GM23248 (cell line): ENCODE data around the gene ZNF710. TPM values are rescaled to one million over a fixed set of nuclear protein-coding genes. Genes with fewer than 3 reads are reported as not detected.

Experiments
- DNase-seq: peaks from one replicate; pipeline ENCODE4 v3.0.0-alpha.2; 2015
- H2AFZ ChIP-seq: fragments of 200-600 bp; sonication (generic); 2 replicates; pipeline ENCODE4 v1.6.1; 2016; ENCODE audit warnings: antibody characterized with exemption
- H3F3A ChIP-seq: fragments of 200-600 bp; sonication (generic); 2 replicates; pipeline ENCODE4 v1.6.1; 2016; ENCODE audit warnings: mild to moderate bottlenecking, antibody characterized with exemption, mixed run types; ENCODE audit not compliant: insufficient read depth
- H3K27ac ChIP-seq: fragments of 200-600 bp; sonication (generic); 2 replicates; pipeline ENCODE4 v1.5.1; 2016; ENCODE audit warnings: mild to moderate bottlenecking
- H3K27me3 ChIP-seq: fragments of 200-600 bp; sonication (generic); replicated peaks from 2 replicates; pipeline ENCODE4 v1.6.1; 2016; ENCODE audit warnings: mild to moderate bottlenecking; ENCODE audit not compliant: insufficient read depth
- H3K36me3 ChIP-seq: fragments of 200-600 bp; sonication (generic); 2 replicates; pipeline ENCODE4 v1.6.1; 2016; ENCODE audit warnings: low read depth, mild to moderate bottlenecking
- H3K4me1 ChIP-seq: fragments of 200-600 bp; sonication (generic); 2 replicates; pipeline ENCODE4 v1.6.1; 2016; ENCODE audit warnings: mild to moderate bottlenecking; ENCODE audit not compliant: insufficient read depth
- H3K4me2 ChIP-seq: fragments of 200-600 bp; sonication (generic); one replicate; pipeline ENCODE4 v1.6.1; 2016; ENCODE audit warnings: mild to moderate bottlenecking; ENCODE audit not compliant: unreplicated experiment
- H3K4me3 ChIP-seq: fragments of 200-600 bp; sonication (generic); 2 replicates; pipeline ENCODE4 v1.5.1; 2016; ENCODE audit warnings: mild to moderate bottlenecking
- H3K79me2 ChIP-seq: fragments of 200-600 bp; sonication (generic); 2 replicates; pipeline ENCODE4 v1.6.1; 2016; ENCODE audit warnings: mild to moderate bottlenecking; ENCODE audit not compliant: insufficient read depth
- H3K9ac ChIP-seq: fragments of 200-600 bp; sonication (generic); 2 replicates; pipeline ENCODE4 v1.6.1; 2016; ENCODE audit warnings: mild to moderate bottlenecking
- H3K9me2 ChIP-seq: fragments of 200-600 bp; sonication (generic); 2 replicates; pipeline ENCODE4 v1.6.1; 2016; ENCODE audit warnings: mixed run types, mild to moderate bottlenecking, moderate library complexity; ENCODE audit not compliant: insufficient read depth
- H3K9me3 ChIP-seq: fragments of 200-600 bp; sonication (generic); one replicate; pipeline ENCODE4 v1.6.1; 2017; ENCODE audit warnings: low read depth
- H4K20me1 ChIP-seq: fragments of 200-600 bp; sonication (generic); 2 replicates; pipeline ENCODE4 v1.6.0; 2016; ENCODE audit not compliant: insufficient read depth
- EZH2 ChIP-seq: fragments of 200-600 bp; sonication (generic); IDR thresholded peaks from 2 replicates; pipeline ENCODE4 v1.6.1; 2018; ENCODE audit warnings: antibody characterized with exemption, mild to moderate bottlenecking; ENCODE audit not compliant: insufficient read depth, poor library complexity, severe bottlenecking
- EZH2phosphoT487 ChIP-seq: fragments of 200-600 bp; sonication (generic); IDR thresholded peaks from 2 replicates; pipeline ENCODE4 v1.6.1; 2018; ENCODE audit warnings: antibody characterized with exemption, moderate library complexity, mild to moderate bottlenecking, low read depth; ENCODE audit not compliant: insufficient read depth
- WGBS, 2 experiments: methylation state at CpG; one replicate each; pipeline ENCODE4 v1.1.6; 2015 to 2017; ENCODE audit warnings: low lambda C conversion rate in 2 of 2, low coverage in 1 of 2; ENCODE audit errors: missing lambda C conversion rate in 2 of 2; 5-methylcytosine and 5-hydroxymethylcytosine counted together
- in situ Hi-C: fragments of 300-500 bp; cut with MboI; formaldehyde crosslinking; loops from 2 replicates; pipeline ENCODE4 v1.15.0; 2020
- polyA plus RNA-seq: library from polyadenylated mRNA; unstranded; fragments of >200 nt; fragmentation: Nextera tagmentation; extraction: Ambion mirVana; gene quantifications from 2 replicates; pipeline ENCODE4 v1.2.1, GENCODE V29; 2016
- total RNA-seq: library from RNA; depleted of rRNA; stranded (reverse); fragments of >200 nt; shearing (Covaris generic); gene quantifications from 2 replicates; pipeline ENCODE4 v1.2.3, GENCODE V29; 2014

Gene ZNF710
- total and polyA plus RNA-seq, 2 experiments from 2014 or later: 2.9 to 12.0 TPM

DNA sequence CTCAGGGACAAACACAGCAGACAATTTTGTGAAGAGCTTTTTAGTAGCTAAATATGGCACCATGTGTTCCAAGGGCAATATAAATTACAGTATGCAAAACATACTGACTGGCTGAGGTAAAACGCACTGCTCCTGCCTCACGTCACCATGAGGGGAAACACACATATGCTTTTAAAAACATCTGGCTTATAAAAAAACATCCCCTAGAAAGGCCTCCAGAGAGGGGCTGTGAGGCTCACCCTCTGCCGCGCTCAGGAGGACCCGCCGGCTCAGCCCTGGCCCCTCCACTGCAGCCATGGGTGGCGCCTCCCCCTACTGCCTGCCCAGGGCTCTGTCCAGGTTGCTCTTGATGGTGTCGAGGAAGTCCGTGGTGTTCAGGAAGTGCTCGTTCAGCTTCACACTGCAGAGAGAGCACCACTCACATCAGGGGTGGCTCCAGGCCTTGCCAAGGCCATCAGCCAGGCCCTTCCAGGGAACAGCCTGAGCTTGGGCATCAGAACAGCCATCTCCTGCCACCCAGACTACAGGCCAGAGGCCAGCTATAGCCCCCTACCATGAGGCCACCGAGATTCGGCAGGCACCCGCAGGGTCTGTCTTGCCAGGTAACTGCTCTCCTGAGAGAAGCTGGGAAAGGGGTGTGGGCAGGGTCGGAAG is 83.0 kb downstream of the ZNF710 start:
- TF ChIP-seq EZH2phosphoT487: no peak
- no peak for TF ChIP-seq EZH2
- Histone ChIP-seq H3K79me2 (no peaks in the 10 kb centered on the region), H4K20me1 (no peaks in the 10 kb centered on the region), H3K9ac (no peak overlapping the region), H3F3A (no peaks in the 10 kb centered on the region), H3K36me3 (peaks cover 4% of the 10 kb centered on the region; the same call in 1 of the 2 replicates), H3K9me3 (no peaks in the 10 kb centered on the region), H3K4me2 (no peak overlapping the region), H2AFZ (no peak overlapping the region), H3K4me3 (no peak overlapping the region), H3K4me1 (no peaks in the 10 kb centered on the region), H3K27ac (no peak overlapping the region), H3K27me3 (no peaks in the 10 kb centered on the region), H3K9me2 (no peaks in the 10 kb centered on the region)
- in situ Hi-C loops: no loop called here
- WGBS, 2 experiments: 77 to 83% methylated on average over 14 of the region's 14 CpGs
- DNase-seq: no peak

DNA sequence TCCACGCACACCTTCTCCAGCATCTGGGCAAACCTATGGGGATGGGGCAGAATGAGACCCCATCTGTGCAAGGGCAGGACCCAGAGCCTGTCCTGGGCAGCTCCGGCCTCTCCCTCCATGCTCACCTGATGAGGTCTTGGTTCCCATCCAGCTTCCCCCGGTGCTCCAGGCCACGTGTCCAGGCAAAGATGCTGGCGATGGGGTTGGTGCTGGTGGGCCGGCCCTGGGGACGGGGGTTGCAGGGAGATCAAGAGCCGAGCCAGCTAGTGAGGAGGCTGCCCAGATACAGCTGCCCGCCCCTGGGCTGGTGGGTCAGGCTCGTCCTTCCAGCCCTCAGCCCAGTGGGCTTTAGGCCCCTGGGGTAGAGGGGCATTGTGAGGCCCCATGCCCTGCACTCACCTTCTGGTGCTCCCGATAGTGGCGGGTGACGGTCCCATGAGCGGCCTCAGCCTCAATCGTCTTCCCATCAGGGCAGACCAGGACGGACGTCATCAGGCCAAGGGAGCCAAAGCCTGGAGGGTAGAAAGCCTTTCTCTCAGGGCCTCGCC is 83.8 kb downstream of the ZNF710 start:
- Histone ChIP-seq H3K27me3 (no peaks in the 10 kb centered on the region), H3K4me1 (no peaks in the 10 kb centered on the region), H3K4me3 (no peak overlapping the region), H3F3A (no peaks in the 10 kb centered on the region), H4K20me1 (no peaks in the 10 kb centered on the region), H3K36me3 (peaks cover 4% of the 10 kb centered on the region; the same call in 1 of the 2 replicates), H3K9me3 (no peaks in the 10 kb centered on the region), H3K79me2 (no peaks in the 10 kb centered on the region), H3K9me2 (no peaks in the 10 kb centered on the region), H2AFZ (no peak overlapping the region), H3K4me2 (no peak overlapping the region), H3K9ac (no peak overlapping the region), H3K27ac (no peak overlapping the region)
- in situ Hi-C loops: no loop called here
- WGBS, 2 experiments: 82 to 90% methylated on average over 16 of the region's 18 CpGs
- no peak for DNase-seq
- TF ChIP-seq EZH2 (no peak), EZH2phosphoT487 (no peak)

DNA sequence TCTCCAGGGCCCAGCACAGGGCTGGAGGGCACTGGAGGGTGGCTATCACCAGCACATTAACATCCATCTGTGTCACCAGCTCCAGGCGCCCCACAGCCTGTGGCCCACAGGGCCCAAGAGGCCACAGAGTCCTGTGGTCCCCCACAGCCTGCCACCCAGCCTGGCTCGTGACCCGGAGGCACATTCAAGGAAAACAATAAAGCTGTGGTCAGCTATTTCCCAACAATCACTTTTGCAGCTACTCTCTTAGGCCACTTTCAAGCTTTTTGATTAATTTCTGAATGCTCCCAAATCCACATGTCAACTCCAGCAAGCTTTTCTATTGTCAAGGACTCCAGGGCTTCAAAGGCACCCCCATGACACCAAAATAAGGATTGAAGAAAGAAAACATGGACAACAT is 84.4 kb downstream of the ZNF710 start:
- H3F3A ChIP-seq: no peaks in the 10 kb centered on the region
- H2AFZ ChIP-seq: no peak overlapping the region
- no peak overlapping the region for H3K27ac ChIP-seq
- H3K4me3 ChIP-seq: no peak overlapping the region
- H3K9ac ChIP-seq: no peak overlapping the region
- H3K36me3 ChIP-seq: peaks cover 4% of the 10 kb centered on the region; the same call in 1 of the 2 replicates
- H3K9me3 ChIP-seq: no peaks in the 10 kb centered on the region
- in situ Hi-C loops: no loop called here
- no peak for DNase-seq
- H3K27me3 ChIP-seq: no peaks in the 10 kb centered on the region
- no peaks in the 10 kb centered on the region for H4K20me1 ChIP-seq
- no peak overlapping the region for H3K4me2 ChIP-seq
- no peaks in the 10 kb centered on the region for H3K4me1 ChIP-seq
- TF ChIP-seq EZH2phosphoT487 (no peak), EZH2 (no peak)
- WGBS, 2 experiments: 86 to 96% methylated on average over 3 of the region's 3 CpGs
- H3K79me2 ChIP-seq: no peaks in the 10 kb centered on the region
- H3K9me2 ChIP-seq: no peaks in the 10 kb centered on the region

DNA sequence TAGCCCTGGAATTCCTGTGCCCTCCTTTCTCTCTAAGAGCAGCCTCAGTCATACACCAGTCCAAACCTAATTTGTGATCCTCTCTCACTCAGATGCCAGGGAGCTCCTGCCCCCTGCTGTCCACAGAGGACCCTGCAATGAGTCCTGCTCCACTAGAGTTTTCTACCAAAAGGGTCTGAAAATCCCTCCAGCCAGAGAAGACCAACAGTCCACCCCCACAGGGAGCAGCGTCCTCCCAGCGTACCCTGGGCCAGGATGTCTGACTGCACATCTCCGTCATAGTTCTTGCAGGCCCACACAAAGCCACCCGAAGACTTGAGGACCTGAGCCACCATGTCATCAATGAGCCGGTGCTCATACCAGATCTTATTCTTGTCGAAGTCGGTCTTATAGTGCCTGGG is 85.7 kb downstream of the ZNF710 start:
- no peak overlapping the region for H3K4me3 ChIP-seq
- in situ Hi-C loops: no loop called here
- no peaks in the 10 kb centered on the region for H3K4me1 ChIP-seq
- H3K9ac ChIP-seq: no peak overlapping the region
- no peak for TF ChIP-seq EZH2
- TF ChIP-seq EZH2phosphoT487: no peak
- H4K20me1 ChIP-seq: no peaks in the 10 kb centered on the region
- no peaks in the 10 kb centered on the region; the same call in 1 of the 2 replicates for H3K79me2 ChIP-seq
- no peaks in the 10 kb centered on the region for H3F3A ChIP-seq
- H3K9me3 ChIP-seq: no peaks in the 10 kb centered on the region
- H3K27me3 ChIP-seq: no peaks in the 10 kb centered on the region
- DNase-seq: peak; percentile 63
- H3K4me2 ChIP-seq: no peak overlapping the region
- WGBS, 2 experiments: 65 to 79% methylated on average over 7 of the region's 7 CpGs
- no peak overlapping the region for H2AFZ ChIP-seq
- H3K9me2 ChIP-seq: no peaks in the 10 kb centered on the region
- H3K36me3 ChIP-seq: peaks cover 4% of the 10 kb centered on the region; the same call in 1 of the 2 replicates
- no peak overlapping the region for H3K27ac ChIP-seq
